Measurements from ENCODE around the gene PARD3. TPM values are rescaled to one million over a fixed set of nuclear protein-coding genes. Genes with fewer than 3 reads are reported as not detected.

Gene PARD3
- total RNA-seq, 2 experiments from 2014 or later = 0.61 to 0.63 TPM

- ChIA-PET CTCF (no interaction called here), POLR2A (no interaction called here)
These were observed 213.4 kb downstream of the PARD3 start for GRCh38 chr10:34601691-34602090.

DNA sequence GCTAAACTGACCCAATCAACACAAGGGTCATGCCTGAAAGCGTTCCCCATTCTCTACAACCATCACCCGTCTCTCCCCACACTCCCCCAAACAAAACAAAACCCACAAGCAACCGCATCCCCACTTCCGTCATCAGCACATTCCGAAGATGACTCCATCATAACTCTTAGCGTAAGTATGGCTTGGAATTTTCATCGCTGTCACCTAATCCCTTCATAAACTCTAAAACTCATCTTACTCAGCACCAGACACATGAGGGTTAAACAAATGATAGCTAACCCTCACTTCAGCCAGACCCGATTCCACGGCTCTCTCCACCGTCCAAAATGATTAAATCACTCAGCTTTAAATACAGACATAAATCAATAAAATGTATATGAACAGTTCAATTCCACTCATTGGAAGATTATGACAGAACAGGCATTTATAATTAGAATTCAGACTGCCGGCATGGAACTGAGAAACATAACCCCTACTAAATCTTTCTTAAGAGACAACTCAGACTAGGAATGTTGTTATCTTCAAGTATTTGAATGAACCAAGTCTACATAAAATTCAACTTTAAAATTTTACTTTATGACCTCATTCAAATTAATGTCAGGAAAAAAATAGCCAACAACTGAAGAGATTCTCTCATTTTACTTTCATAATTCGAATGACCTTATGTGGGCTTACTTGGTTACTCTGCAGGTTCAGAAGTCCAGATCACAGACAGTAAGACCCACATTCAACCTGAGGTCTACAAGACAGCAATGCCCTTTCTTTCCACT is 215.9 kb downstream of the PARD3 start:
- POLR2A ChIA-PET = no interaction called here
- CTCF ChIA-PET = no interaction called here

- POLR2A ChIA-PET = no interaction called here
- CTCF ChIA-PET = no interaction called here
These were observed 218.7 kb downstream of the PARD3 start for GRCh38 chr10:34596351-34596750.

DNA sequence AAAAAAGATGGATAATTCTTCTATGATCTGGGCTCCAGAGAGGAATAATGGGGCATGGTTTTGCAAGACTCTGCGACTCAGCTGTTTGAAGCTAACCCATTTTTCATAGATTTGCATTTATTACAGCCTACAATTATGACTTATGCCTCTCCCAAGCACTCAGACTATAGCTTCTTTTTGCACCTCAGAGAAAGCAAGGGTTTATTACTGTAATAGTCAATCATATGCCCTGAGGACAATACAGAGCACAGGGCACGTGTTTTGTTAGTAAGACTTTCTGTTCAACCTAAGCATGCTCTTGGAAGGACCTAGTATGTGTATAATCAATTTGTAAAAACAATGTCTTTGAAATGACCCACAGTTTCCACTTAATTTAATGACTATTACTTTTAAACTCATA is 221.2 kb downstream of the PARD3 start:
- ChIA-PET CTCF (no interaction called here), POLR2A (interaction anchor here (0.5 kb wide), 1 partner anchor 26 kb away, joined by 4 read pairs; no protein-coding TSS in a partner anchor)

DNA sequence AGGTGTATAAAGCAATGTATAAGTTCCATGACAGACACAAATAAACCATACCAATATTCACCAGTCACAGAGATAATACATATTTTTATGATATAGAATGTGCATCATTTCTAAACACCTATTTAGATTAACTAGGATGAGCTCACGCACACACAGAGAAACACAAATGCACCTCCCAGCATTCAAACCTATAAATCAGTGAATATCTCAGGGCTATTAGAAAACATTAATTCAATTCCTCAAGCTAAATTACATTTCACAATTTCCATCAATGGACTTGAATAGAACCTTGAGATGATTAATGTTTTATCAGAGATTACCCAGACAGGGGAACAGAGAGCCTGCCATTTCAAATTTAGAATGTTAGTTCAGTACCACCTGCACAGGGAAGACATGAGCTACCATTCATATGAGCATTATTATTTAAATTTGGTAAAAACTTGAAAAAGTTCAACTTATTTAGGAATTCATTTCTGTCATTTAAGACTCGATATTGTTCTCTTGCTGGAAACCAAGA is 221.7 kb downstream of the PARD3 start:
- POLR2A ChIA-PET = no interaction called here
- CTCF ChIA-PET = no interaction called here

GRCh38 chr10:34590793-34591192 is 224.3 kb downstream of the PARD3 start:
- ChIA-PET POLR2A (no interaction called here), CTCF (no interaction called here)

- CTCF ChIA-PET = interaction anchor here (1.2 kb wide), 1 partner anchor 10 kb away, joined by 3 read pairs; no protein-coding TSS in a partner anchor
- POLR2A ChIA-PET = no interaction called here
These were observed 225.8 kb downstream of the PARD3 start for GRCh38 chr10:34589275-34589674.

DNA sequence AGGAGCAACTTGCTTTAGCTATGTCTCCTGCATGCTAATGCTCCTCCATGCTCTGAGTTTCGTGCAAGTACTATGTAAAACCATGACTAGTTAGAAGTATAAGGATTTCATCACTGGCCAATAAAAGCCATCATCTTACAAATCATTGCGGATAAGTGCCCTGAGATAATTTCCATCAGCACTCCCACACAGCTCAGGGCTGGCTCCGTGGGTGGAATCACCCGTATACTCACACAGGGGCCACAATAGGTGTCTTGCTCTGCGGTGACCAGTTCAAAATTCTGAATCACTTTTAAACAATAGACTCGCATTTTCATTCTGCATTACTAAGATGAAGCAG is 227.4 kb downstream of the PARD3 start:
- POLR2A ChIA-PET = no interaction called here

GRCh38 chr10:34587002-34587679 is 228.0 kb downstream of the PARD3 start:
- ChIA-PET POLR2A (no interaction called here), CTCF (no interaction called here)

More for the DNA sequence above, 227.4 kb downstream of the PARD3 start:
- CTCF ChIA-PET = no interaction called here

GRCh38 chr10:34585422-34586112 is 229.5 kb downstream of the PARD3 start:
- ChIA-PET POLR2A (no interaction called here), CTCF (no interaction called here)

DNA sequence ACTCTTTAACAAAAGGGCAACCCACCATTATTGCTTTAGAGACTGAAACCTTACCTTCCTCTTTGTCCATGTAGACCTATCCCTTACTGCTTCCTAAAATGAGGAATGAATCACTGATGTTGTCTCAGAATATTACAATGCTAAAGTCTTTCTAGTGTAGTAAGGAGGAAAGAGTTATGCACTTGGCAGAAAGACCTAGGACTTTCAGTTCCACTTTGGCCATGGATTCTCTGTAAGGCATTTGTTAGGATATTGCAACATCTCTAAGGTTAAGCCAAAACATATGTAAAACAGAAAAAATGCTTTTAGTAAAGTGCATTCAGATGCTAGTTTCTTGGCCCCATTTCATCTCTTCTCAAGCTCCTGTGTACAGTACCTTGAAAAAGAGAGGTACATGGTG is 230.9 kb downstream of the PARD3 start:
- CTCF ChIA-PET = no interaction called here
- POLR2A ChIA-PET = no interaction called here

DNA sequence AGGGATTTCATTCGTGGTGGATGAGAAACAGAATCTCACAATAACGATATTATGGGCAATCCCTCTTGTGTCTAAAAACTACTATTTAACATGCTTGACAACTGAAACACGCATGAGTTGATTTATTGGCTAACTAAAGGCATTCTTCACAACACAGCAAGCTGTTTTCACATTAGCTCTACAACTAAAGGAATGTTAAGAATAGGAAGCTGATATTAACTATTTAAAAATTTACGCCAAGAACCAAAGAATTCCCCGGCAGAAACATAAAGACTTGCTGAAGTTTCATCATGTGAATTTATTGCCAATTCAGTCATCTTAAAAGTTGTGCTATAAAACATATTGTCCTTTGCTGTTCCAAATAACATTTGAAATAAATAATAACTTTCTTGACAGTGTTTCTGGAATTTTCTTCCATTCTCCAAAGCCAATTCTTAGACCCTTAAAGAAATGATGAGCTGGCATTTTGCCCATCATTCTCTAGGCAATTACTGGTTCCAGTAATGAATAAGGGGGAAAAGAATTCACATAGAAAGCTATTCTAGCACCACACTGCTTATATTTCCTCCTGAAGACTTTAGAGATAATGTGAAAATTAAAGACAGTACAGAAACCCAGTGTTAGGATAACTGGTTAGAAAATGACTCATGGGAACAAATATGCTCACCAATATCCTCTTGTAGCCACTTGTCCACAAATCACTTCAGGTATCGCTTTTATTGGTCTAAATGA is 233.1 kb downstream of the PARD3 start:
- POLR2A ChIA-PET = no interaction called here

GRCh38 chr10:34580643-34581042 is 234.5 kb downstream of the PARD3 start:
- POLR2A ChIA-PET = no interaction called here
- CTCF ChIA-PET = no interaction called here

More for the DNA sequence above, 233.1 kb downstream of the PARD3 start:
- CTCF ChIA-PET = no interaction called here

- ChIA-PET CTCF (no interaction called here), POLR2A (no interaction called here)
These were observed 234.9 kb downstream of the PARD3 start for GRCh38 chr10:34580214-34580613.

DNA sequence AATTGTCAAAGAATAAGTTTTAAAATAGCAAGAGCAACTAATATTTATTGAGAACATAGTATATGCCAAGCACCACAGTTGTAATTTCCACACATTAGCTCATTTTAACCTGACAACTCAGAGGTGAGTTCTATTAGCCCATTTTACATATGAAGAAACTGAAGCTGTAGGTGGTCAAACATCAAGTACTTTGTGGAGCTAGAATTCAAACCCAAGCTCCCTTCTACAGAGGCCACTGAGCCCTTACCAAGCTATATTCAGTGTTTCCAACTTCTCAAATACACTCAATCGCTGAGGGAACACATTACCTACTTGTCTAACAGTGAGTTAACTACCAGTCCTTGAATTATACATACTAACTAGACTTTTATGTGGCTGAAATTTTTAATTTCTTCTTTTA is 236.6 kb downstream of the PARD3 start:
- POLR2A ChIA-PET = no interaction called here
- CTCF ChIA-PET = interaction anchor here (1.1 kb wide), 1 partner anchor 10 kb away, joined by 3 read pairs; no protein-coding TSS in a partner anchor

DNA sequence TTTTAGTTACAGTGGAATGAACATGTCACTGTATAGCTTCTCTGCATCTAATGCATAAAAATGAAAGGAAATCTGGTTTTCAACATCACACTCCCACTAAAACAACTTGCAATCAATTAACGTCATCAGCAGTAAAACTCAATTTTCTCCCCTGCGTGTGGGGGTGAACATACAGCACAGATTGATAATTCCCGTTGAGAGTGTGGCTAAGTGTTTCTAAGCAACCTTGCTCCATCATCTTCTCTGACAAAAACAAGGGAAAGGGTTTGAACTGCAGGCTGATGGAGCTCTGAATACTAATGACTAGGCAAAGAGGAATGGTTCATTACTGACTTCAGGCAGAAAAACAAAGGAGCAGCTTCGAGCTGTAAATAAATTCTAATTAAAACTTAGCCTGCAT is 238.3 kb downstream of the PARD3 start:
- POLR2A ChIA-PET = no interaction called here
- CTCF ChIA-PET = no interaction called here

- ChIA-PET POLR2A (no interaction called here), CTCF (no interaction called here)
These were observed 239.2 kb downstream of the PARD3 start for GRCh38 chr10:34575882-34576281.

DNA sequence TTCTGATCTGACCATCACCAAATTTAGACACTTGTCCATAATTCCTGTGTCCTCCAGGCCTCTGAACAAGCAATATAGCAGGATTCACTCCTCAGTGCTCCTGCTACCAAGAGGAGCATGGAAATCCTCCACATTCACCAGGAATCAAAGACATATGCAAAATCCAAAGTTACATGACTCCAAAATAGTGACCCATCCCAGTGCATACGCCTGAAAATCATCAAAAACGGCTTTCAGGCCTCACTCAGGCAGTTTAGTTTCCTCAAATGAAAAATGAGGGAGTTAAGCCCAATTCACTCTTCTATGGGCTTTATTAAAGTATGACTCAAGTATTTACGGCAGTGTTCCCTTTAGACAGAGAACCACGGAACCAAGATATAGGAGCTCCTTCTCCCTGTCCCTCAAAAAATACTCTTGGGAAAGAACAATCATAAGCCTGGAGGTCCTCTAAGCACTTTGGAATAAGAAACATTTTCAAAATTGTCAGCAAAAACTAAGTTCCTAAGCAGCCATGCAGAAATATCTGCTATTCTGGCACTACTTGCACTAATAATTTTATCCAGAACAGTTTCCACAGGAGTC is 240.7 kb downstream of the PARD3 start:
- ChIA-PET CTCF (interaction anchor here (0.6 kb wide), 1 partner anchor 483 kb away, joined by 4 read pairs; no protein-coding TSS in a partner anchor), POLR2A (no interaction called here)

- CTCF ChIA-PET = no interaction called here
- POLR2A ChIA-PET = no interaction called here
These were observed 244.2 kb downstream of the PARD3 start for GRCh38 chr10:34570887-34571286.

DNA sequence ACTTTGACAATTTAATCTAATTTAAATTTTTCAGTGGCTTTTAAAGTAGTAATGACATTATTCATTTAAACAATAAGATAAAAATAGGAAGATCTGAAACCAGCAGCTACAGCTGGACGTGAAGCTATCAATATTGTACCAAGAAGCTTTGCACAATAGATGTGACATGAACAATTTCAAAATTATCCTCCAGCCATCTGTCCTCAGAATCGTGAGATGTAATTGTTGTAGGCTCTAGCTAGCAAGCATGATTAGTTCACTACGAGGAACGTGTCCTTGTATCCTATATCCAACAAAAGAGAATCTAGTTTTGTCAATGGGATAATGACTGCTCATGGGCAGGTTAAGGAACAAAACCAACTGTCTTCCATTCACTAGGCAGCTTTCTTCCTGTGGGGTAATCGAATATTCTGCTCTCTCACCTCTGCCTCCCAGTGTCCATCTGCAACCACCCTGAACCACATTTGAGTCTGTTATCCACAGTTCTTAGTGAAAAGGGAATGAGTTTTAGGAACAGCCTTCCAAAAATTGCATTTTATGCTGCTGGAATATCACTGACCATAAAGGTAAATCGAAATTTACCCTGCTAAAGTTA is 247.3 kb downstream of the PARD3 start:
- ChIA-PET CTCF (no interaction called here), POLR2A (no interaction called here)
